ENCODE results near the gene TOM1L2.
"Not testable (repeated sequence)": the region's sequence is repeated elsewhere in the genome, so short reads cannot be mapped to it uniquely, and the experiment has no call there.

TOM1L2 gene

GRCh38 chr17:17921192-17922069, 50.8 kb downstream of the TOM1L2 start:
- DNase-seq: no peak

DNA sequence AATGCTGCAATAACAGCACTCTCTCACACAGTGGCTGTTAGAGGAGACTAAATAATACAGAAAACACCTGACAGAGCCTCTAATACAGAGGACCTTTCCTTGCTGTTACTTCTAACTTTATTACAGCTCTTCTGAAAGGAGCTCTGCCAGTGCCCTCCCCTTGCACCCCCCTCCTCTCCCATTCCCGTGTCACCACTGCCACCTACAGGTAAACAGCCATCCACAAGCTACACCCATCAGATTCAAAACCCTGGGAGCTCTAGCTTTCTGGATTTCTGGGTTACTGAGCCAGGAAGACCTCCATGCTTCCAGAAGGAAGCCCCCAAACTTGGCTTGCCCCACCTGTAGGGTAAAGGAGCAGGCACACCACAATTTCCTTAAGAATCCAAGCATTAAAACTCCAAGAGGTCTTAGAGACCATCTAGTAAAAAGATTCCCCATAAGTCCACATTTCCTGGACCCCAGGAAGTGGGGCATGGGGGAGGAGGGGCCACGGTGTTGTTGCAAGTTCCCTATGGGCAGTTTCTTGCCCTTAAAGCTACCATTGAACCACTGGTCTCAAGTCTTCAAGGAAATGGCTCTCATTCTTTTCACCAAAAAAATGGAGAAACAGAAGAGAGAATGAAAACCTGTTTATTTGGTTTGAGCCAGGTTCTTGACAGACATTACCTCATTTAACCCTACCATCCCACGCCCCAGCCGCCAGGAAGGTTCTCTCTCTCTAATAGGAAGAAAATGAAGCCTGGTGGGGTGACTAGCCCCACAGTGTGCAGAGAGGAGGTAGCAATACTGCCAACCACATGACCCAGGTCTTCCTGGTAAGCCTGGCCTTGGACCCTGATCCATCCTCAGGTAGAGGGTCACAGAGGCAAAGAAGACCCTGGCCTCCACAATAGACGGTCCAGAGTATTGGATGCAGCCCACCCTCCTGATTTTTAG, 52.8 kb downstream of the TOM1L2 start:
- DNase-seq: no peak

GRCh38 chr17:17917394-17917793, 54.8 kb downstream of the TOM1L2 start:
- no peak for DNase-seq

DNA sequence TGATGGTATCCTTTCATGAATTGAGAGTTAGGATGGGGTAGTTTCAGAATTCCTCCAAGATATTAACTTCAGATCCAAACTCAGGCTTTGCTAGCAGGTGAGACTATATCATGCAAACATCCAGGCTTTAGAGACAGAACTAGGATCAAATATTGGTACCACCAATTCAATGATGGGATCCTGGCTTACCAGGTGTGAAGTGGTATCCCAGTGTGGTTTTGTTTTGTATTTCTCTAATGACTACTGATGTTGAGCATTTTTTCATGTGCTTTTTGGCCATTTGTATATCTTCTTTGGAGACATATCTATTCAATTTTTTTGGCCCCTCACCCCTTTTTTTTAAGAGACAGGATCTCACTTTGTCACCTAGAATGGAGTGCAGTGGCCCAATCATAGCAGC, 57.0 kb downstream of the TOM1L2 start:
- DNase-seq: no peak

DNA sequence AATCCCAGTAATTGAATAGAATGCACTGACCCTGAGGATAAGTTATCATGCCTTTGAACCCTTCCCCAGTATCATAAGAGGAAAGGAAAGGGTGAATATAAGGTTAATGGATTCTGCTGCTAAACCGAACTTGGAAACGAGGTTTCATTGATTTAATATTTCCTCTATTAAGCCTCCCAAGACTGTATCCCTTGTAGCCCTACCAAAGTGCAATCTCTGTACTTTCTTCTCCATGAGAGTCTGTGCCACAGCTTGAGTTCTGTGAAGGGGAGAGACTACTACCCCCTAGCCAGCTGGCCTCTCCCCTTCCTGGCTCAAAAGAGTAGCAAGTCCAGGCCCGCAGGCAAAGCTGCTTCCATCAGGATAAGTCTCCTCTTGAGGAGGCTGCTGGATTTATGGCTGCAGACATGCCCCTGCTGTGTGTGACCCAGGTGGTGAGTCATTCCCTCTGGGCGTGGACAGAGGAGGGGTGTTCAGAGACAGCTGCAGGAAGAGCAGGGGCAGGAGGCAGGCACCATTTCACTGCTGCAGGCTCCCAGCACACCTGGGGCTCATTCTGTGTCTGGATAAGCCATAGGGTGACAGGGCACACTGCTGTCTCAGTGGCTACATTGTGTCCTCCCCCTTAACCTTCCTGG, 58.4 kb downstream of the TOM1L2 start:
- DNase-seq: no peak

- not testable (repeated sequence) for DNase-seq
These were observed 59.9 kb downstream of the TOM1L2 start for GRCh38 chr17:17912336-17912735.

DNA sequence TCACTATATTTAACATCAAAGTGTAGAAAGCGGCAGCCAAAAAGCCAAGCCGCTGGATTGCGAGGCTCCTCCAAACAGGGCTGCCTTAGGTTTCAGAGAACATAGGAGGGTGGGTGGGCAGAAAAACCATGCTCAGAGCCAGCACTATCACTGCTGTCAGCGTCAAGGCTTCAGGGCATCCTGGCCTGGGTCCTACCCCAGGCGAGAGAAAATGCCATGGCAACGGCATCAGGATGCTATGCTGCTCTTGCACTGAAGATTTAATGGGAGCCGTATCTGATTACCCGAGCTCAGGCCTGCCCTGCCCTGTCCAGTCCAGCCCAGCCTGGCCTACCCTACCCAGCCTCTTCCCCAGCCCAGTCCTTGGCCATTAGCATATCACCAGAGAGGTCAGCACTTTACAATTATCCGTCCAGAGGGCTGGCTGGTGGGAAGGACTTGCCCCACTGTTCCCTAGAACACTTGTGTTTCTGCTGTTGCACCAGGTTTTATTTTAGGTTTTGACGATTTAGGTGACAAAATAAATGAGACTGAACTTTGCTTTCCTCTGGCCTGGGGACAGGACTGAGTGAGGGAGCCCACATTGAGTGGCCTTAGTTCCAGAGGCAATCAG, 61.1 kb downstream of the TOM1L2 start:
- DNase-seq: no peak

- DNase-seq: no peak
These were observed 62.1 kb downstream of the TOM1L2 start for GRCh38 chr17:17910060-17910459.

DNA sequence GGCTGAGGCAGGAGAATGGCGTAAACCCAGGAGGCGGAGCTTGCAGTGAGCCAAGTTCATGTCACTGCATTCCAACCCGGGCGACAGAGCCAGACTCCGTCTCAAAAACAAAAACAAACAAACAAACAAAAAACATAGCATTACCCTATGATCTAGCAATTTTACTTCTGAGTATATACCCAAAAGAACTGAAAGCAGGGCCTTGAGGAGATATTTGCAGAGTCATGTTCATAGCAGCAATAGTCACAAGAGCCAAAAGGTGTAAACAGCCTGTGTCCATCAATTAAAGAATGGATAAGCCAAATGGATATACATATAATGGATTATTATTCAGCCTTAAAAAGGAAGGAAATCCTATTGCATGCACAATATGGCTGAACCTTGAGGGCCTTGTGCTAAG, 63.1 kb downstream of the TOM1L2 start:
- DNase-seq: no peak

DNA sequence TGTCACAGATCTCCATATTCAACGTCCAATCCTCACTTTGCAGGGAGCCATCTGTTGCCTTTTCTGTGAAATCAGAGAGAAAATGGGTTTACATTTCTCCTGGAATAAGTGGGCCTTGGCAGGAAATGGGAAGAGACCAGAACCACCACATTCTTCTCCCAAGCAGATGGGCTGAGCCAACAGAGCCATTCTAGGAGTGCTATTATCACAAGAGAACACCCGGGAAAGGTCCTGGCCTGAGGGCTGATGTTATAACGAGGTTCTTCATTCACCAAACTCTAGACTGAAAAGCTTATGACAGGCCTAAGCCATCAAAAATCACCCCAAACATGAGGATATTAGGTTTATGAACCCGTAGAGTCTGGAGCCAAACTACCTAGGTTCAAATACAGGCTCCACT, 64.7 kb downstream of the TOM1L2 start:
- DNase-seq: no peak

DNA sequence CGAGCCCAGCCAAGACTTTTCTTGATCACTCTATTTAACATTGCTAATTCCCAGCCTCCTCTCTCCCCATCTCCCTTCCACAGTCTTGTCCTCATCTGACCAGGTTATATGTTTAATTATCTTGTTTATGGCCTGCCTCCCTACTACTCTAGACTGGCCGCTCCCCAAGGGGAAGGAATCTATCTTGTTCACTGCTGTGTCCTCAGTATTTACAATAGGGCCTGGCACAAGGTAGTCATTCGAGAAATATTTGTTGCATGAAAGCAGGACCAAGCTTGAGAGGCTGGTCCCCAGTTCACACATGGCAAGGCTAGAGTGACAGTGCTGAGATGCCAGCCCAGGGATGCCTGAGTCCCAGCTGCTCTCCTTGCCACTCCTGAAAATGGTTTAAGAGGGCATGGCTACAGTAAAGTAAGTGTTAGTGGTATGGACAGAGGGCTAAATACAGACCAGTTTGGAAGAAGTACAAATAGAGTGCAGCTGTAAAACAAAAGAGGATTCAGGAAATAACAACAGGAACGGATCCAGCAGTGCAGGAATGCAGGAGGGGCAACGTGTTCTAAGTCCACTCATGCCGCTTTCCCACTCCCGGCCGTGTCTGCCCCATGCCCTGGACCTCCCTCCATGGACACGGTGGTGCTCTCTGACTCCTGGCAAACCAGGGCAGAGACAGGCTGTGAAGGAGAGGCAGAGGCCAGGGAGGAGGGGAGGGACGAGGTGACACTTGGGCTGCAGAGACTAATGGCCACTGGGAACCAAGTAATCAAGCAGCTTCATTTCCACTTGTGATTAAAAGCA, 65.6 kb downstream of the TOM1L2 start:
- no peak for DNase-seq

GRCh38 chr17:17905036-17905320, 67.2 kb downstream of the TOM1L2 start:
- DNase-seq: no peak

- DNase-seq: no peak
These were observed 67.8 kb downstream of the TOM1L2 start for GRCh38 chr17:17904166-17905035.

DNA sequence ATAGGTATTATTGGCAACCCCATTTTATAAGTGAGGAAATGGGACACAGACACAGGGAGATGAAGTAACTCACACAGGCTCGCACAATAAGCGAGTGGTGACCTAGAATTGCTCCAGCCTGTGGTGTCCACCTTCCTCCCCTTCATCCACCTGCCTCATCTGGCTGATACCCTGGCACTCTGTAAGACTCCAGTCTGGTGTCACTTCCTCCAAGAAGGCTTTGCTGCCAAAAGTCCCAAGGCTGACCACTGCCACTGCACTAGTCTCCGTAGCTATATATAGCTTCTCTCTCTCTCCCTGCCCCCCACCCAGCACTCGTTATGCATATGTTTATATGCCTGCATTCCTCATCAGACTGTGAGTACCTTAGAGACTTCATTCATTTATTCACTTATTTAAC, 69.3 kb downstream of the TOM1L2 start:
- no peak for DNase-seq

GRCh38 chr17:17902376-17902775, 69.8 kb downstream of the TOM1L2 start:
- no peak for DNase-seq

DNA sequence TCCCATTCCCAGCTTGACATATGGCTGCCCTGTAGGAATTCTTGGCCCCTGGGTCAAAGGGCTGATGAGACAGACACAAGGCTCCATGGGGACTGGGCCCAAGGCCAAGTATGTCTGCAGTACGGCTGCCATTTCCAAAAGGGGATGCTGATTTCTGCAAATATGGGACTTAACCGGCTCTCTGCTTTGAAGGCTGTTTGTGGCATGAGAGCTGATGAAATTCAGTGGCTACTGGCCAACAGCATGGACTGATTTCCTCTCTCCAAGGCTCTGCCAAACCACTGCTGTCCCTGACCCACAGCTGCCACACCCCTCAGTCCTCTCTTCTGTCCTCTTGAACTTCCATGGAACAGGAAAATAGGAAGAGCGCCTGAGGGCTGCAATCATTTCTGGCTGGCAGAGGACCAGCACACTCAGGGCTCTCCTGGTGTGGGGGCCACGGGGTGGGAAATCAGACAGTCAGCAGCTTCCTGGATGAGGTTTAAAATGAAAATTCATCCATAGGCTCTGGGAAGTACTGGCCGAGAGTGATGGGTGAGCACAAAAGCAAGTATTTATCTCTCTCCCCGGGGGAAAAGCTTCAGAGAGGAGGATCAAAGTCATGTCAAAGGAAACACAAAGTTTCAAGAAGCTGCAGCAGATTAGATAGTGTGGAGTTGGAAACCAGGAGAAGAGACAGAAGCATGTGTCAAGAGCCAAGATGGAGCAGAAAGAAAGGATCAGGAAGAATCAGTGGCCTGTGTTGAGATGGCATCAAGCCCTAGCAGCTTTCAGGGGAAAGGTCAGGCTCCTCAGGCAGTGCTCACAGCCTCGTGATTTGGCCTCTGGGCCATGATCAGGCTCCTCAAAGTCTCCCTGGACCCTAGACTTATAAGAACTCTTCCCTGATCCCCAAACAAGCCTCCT, 71.3 kb downstream of the TOM1L2 start:
- no peak for DNase-seq

DNA sequence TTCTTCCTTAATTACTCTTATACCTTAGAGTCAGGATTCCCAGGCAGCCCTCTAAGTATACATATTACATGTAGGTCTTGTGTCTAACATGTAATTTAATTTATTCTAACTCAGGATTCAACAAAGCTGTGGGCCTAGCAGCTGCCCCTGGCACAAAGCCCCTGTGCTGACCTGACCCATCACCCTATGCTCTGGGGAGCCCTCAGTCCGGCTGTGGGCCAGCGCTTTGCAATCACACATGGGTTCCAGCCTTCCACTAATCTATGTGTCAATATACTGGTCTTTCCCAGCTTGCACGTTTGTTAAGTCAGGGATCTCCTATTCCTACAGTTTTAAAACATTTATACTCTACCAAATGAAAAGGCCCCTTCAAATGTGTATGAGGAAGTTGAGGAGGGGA, 72.7 kb downstream of the TOM1L2 start:
- DNase-seq: no peak

DNA sequence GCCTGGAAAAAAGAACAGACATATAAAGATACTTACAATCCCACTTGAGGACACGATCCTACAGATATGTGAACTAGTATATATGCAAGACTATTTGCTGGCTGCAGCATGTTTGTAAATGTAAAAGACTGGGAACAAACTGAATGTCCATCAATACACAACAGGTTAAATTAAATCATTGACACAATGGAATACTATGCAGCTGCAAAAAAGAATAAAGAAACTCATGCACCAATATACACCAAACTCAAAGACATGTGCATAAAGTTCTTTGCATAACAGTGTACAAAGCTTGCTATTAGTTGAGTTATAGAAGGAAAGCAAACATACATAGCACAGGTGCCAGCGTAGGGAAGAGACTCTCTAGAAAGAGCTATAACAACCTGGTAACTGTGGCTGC, 73.5 kb downstream of the TOM1L2 start:
- no peak for DNase-seq

GRCh38 chr17:17897442-17897841, 74.8 kb downstream of the TOM1L2 start:
- no peak for DNase-seq

- DNase-seq: no peak
These were observed 75.5 kb downstream of the TOM1L2 start for GRCh38 chr17:17896746-17897145.
